EL (cell line): Measurements from ENCODE around the gene GSDMA.
"Not testable (repeated sequence)": the region's sequence is repeated elsewhere in the genome, so short reads cannot be mapped to it uniquely, and the experiment has no call there.

ENCODE experiments used
- DNase-seq: peaks from one replicate; pipeline ENCODE4 v3.0.0-alpha.2; 2016

Gene GSDMA

GRCh38 chr17:39999067-39999466 lies 36.3 kb downstream of the GSDMA start:
- DNase-seq: peak; percentile 33

GRCh38 chr17:40000161-40000560 lies 37.4 kb downstream of the GSDMA start:
- no peak for DNase-seq

GRCh38 chr17:40001335-40001734 lies 38.5 kb downstream of the GSDMA start:
- not testable (repeated sequence) for DNase-seq

- DNase-seq: no peak
Measured at GRCh38 chr17:40004072-40004471, 41.3 kb downstream of the GSDMA start.

- no peak for DNase-seq
Measured at GRCh38 chr17:40004712-40005111, 41.9 kb downstream of the GSDMA start.

- DNase-seq: no peak
Measured at GRCh38 chr17:40005520-40005919, 42.7 kb downstream of the GSDMA start.

GRCh38 chr17:40010946-40011500 lies 48.2 kb downstream of the GSDMA start:
- not testable (repeated sequence) for DNase-seq

- DNase-seq: not testable (repeated sequence)
Measured at GRCh38 chr17:40012017-40012647, 49.3 kb downstream of the GSDMA start.

GRCh38 chr17:40014375-40014980 lies 51.7 kb downstream of the GSDMA start:
- peak; percentile 53 for DNase-seq

GRCh38 chr17:40015005-40015997 lies 52.5 kb downstream of the GSDMA start, which contains the start of gene CSF3:
CSF3 (plus strand) TSS chr17:40015440; CDS start chr17:40015475, 35 bp downstream.
- DNase-seq: no peak

GRCh38 chr17:40015998-40016985 lies 53.5 kb downstream of the GSDMA start:
- DNase-seq: no peak

- no peak for DNase-seq
Measured at GRCh38 chr17:40017422-40018080, 54.7 kb downstream of the GSDMA start.

GRCh38 chr17:40018211-40019121 lies 55.7 kb downstream of the GSDMA start:
- peak; percentile 45 for DNase-seq

GRCh38 chr17:40019140-40019991 lies 56.6 kb downstream of the GSDMA start:
- DNase-seq: peak; percentile 94

- no peak for DNase-seq
Measured at GRCh38 chr17:40020146-40020545, 57.3 kb downstream of the GSDMA start.

GRCh38 chr17:40021451-40021971 lies 58.7 kb downstream of the GSDMA start:
- DNase-seq: peak; percentile 99

GRCh38 chr17:40022497-40022896 lies 59.7 kb downstream of the GSDMA start:
- DNase-seq: no peak

- DNase-seq: no peak
Measured at GRCh38 chr17:40022961-40023541, 60.2 kb downstream of the GSDMA start.
